Measurements from ENCODE around the gene MAN1C1.

The MAN1C1 gene

GRCh38 chr1:25669781-25670567 lies 53.4 kb downstream of the MAN1C1 start:
- H3K4me3 ChIP-seq (ENCODE audit: low read depth, low read length), result no peak overlapping the region
- TF ChIP-seq CTCF (conservative IDR thresholded peaks at IDR 0.05; ENCODE audit: low read depth, low read length), result no peak
- no peak for DNase-seq (ENCODE audit: low read depth)

DNA sequence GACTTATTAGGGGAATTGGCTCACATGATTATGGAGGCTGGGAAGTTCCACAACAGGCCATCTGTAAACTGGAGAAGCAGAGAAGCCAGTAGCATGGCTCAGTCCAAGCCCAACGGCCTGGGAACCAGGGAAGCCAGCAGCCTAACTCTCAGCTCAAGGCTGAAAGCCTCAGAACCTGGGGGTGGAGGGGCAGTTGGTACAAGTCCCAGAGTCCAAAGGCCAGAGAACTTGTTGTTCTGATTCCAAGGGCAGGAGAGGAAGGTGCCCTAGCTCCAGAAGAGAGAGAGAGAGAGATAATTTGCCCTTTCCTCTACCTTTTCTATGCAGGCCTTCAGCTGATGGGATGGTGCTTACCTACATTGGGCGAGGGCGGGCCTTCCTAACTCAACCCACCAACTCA lies 55.3 kb downstream of the MAN1C1 start:
- no peak for DNase-seq (ENCODE audit: low read depth)
- no peak for TF ChIP-seq CTCF (conservative IDR thresholded peaks at IDR 0.05; ENCODE audit: low read depth, low read length)

GRCh38 chr1:25672763-25673409 lies 56.3 kb downstream of the MAN1C1 start:
- DNase-seq (ENCODE audit: low read depth), result no peak
- TF ChIP-seq CTCF (conservative IDR thresholded peaks at IDR 0.05; ENCODE audit: low read depth, low read length), result no peak
- no peak overlapping the region for H3K4me3 ChIP-seq (ENCODE audit: low read depth, low read length)

More for the DNA sequence above, 55.3 kb downstream of the MAN1C1 start:
- no peak overlapping the region for H3K4me3 ChIP-seq (ENCODE audit: low read depth, low read length)

GRCh38 chr1:25673456-25673855 lies 56.9 kb downstream of the MAN1C1 start:
- TF ChIP-seq CTCF (conservative IDR thresholded peaks at IDR 0.05; ENCODE audit: low read depth, low read length), result no peak
- DNase-seq (ENCODE audit: low read depth), result no peak
- no peak overlapping the region for H3K4me3 ChIP-seq (ENCODE audit: low read depth, low read length)

- no peak for DNase-seq (ENCODE audit: low read depth)
- no peak for TF ChIP-seq CTCF (conservative IDR thresholded peaks at IDR 0.05; ENCODE audit: low read depth, low read length)
- no peak overlapping the region for H3K4me3 ChIP-seq (ENCODE audit: low read depth, low read length)
Measured at GRCh38 chr1:25673962-25674806, 57.6 kb downstream of the MAN1C1 start.

GRCh38 chr1:25674807-25675084 lies 58.2 kb downstream of the MAN1C1 start:
- no peak for DNase-seq (ENCODE audit: low read depth)
- TF ChIP-seq CTCF (conservative IDR thresholded peaks at IDR 0.05; ENCODE audit: low read depth, low read length), result no peak
- H3K4me3 ChIP-seq (ENCODE audit: low read depth, low read length), result no peak overlapping the region

Data from choroid plexus epithelial cell (primary cell).